GM23338 (cell line): ENCODE results near the gene SEZ6.

Experiments used
- CREB1 ChIP-seq: fragments of 250-450 bp; sonication (Bioruptor Pico); IDR thresholded peaks from 2 replicates; pipeline ENCODE4 v1.5.0; 2020; ENCODE audit warnings: low read depth, mild to moderate bottlenecking, moderate library complexity
- EZH2 ChIP-seq: fragments of 200-600 bp; sonication (generic); IDR thresholded peaks from one replicate; pipeline ENCODE4 v1.8.0; 2017; ENCODE audit warnings: antibody characterized with exemption, mild to moderate bottlenecking, low read depth; ENCODE audit not compliant: unreplicated experiment
- EZH2phosphoT487 ChIP-seq: fragments of 200-600 bp; sonication (generic); IDR thresholded peaks from one replicate; pipeline ENCODE4 v1.8.1; 2018; ENCODE audit warnings: antibody characterized with exemption; ENCODE audit not compliant: unreplicated experiment
- JUNB ChIP-seq: IDR thresholded peaks from one replicate; pipeline ENCODE4 v1.6.1; 2016; ENCODE audit warnings: antibody characterized with exemption; ENCODE audit not compliant: unreplicated experiment
- NANOG ChIP-seq: IDR thresholded peaks from 2 replicates; pipeline ENCODE4 v1.6.1; 2016; ENCODE audit warnings: antibody characterized with exemption, borderline replicate concordance
- POLR2AphosphoS5 ChIP-seq: IDR thresholded peaks from 2 replicates; pipeline ENCODE4 v1.6.1; 2016; ENCODE audit warnings: antibody characterized with exemption, low read depth
- STAT1 ChIP-seq: IDR thresholded peaks from one replicate; pipeline ENCODE4 v1.6.1; 2016; ENCODE audit warnings: antibody characterized with exemption; ENCODE audit not compliant: unreplicated experiment
- ZNF331 ChIP-seq: fragments of 250-450 bp; sonication (Bioruptor Pico); IDR thresholded peaks from 2 replicates; pipeline ENCODE4 v1.5.0; 2020; ENCODE audit warnings: low read depth, mild to moderate bottlenecking, moderate library complexity
- TF ChIP-seq, protein P1 (sequence below), 2 experiments: fragments of 200-600 bp in 1 of 2; sonication (generic) in 1 of 2; conservative IDR thresholded peaks; 2 replicates each; pipeline versions ENCODE4 v1.5.1 to v1.6.1; 2016 to 2017; ENCODE audit warnings: antibody characterized with exemption in 2 of 2, low read depth in 2 of 2, mild to moderate bottlenecking in 2 of 2, moderate library complexity in 1 of 2
- TF ChIP-seq, protein P2 (sequence below): IDR thresholded peaks from one replicate; pipeline ENCODE4 v1.6.1; 2018; ENCODE audit warnings: antibody characterized with exemption; ENCODE audit not compliant: unreplicated experiment

- TF ChIP-seq, protein P1, sequence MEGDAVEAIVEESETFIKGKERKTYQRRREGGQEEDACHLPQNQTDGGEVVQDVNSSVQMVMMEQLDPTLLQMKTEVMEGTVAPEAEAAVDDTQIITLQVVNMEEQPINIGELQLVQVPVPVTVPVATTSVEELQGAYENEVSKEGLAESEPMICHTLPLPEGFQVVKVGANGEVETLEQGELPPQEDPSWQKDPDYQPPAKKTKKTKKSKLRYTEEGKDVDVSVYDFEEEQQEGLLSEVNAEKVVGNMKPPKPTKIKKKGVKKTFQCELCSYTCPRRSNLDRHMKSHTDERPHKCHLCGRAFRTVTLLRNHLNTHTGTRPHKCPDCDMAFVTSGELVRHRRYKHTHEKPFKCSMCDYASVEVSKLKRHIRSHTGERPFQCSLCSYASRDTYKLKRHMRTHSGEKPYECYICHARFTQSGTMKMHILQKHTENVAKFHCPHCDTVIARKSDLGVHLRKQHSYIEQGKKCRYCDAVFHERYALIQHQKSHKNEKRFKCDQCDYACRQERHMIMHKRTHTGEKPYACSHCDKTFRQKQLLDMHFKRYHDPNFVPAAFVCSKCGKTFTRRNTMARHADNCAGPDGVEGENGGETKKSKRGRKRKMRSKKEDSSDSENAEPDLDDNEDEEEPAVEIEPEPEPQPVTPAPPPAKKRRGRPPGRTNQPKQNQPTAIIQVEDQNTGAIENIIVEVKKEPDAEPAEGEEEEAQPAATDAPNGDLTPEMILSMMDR (conservative IDR thresholded peaks at IDR 0.05; ENCODE audit: low read depth in 2 of 2), result no peak
- TF ChIP-seq JUNB, result no peak
- no peak for TF ChIP-seq EZH2phosphoT487
- no peak for TF ChIP-seq POLR2AphosphoS5
- no peak for TF ChIP-seq STAT1
- TF ChIP-seq EZH2, result no peak
- TF ChIP-seq, protein P2, sequence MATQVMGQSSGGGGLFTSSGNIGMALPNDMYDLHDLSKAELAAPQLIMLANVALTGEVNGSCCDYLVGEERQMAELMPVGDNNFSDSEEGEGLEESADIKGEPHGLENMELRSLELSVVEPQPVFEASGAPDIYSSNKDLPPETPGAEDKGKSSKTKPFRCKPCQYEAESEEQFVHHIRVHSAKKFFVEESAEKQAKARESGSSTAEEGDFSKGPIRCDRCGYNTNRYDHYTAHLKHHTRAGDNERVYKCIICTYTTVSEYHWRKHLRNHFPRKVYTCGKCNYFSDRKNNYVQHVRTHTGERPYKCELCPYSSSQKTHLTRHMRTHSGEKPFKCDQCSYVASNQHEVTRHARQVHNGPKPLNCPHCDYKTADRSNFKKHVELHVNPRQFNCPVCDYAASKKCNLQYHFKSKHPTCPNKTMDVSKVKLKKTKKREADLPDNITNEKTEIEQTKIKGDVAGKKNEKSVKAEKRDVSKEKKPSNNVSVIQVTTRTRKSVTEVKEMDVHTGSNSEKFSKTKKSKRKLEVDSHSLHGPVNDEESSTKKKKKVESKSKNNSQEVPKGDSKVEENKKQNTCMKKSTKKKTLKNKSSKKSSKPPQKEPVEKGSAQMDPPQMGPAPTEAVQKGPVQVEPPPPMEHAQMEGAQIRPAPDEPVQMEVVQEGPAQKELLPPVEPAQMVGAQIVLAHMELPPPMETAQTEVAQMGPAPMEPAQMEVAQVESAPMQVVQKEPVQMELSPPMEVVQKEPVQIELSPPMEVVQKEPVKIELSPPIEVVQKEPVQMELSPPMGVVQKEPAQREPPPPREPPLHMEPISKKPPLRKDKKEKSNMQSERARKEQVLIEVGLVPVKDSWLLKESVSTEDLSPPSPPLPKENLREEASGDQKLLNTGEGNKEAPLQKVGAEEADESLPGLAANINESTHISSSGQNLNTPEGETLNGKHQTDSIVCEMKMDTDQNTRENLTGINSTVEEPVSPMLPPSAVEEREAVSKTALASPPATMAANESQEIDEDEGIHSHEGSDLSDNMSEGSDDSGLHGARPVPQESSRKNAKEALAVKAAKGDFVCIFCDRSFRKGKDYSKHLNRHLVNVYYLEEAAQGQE, result no peak
- TF ChIP-seq ZNF331 (CRISPR knock-in tag), result no peak
- TF ChIP-seq CREB1 (CRISPR knock-in tag), result no peak
- TF ChIP-seq NANOG, result no peak
Measured at GRCh38 chr17:28975031-28975430, 30.8 kb downstream of the SEZ6 start.
